Measurements from ENCODE around the gene PALLD. TPM values are rescaled to one million over a fixed set of nuclear protein-coding genes. Genes with fewer than 3 reads are reported as not detected.

Gene PALLD
- total and polyA plus RNA-seq, 2 of the 13 experiments (the other 11 are each of a cell fraction or from before 2014, with no cell fraction given), result 0.50 to 1.5 TPM

DNA sequence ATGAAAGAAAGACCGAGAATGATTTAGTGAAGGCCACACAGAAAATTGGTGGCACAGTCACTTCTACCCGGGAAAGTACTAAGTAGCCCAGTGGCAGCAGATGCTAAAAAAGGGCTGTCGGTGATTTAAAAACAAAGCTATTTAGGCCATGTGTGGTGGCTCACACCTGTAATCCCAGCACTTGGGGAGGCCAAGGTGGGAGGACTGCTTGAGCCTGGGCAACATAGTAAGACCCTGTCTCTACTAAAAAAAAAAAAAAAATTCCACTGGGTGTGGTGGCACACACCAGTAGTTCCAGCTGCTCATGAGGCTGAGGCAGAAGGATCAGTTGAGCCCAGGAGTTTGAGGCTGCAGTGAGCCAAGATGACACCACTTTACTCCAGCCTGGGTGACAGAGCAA is 369.0 kb downstream of the PALLD start:
- Histone ChIP-seq H4K20me1 (ENCODE audit: insufficient read depth, low read length) (no peaks in the 10 kb centered on the region), H3K4me1 (ENCODE audit: insufficient read depth, low read length) (no peaks in the 10 kb centered on the region), H3K36me3 (replicated peaks in 1 of 2; ENCODE audit: control insufficient read depth in 1 of 2, insufficient read depth in 2 of 2, low read length in 2 of 2) (no peaks in the 10 kb centered on the region; a peak in 1 of 5 replicates), H3K4me2 (ENCODE audit: low read depth, low read length) (no peak overlapping the region), H3K9ac (ENCODE audit: insufficient read depth, low read depth, low read length) (no peak overlapping the region), H3K27ac (ENCODE audit: extremely low read length, insufficient read depth, low read length) (no peak overlapping the region), H2AFZ (ENCODE audit: low read length) (no peak overlapping the region), H3K27me3 (ENCODE audit: control insufficient read depth in 1 of 2, insufficient read depth in 2 of 2, low read length in 2 of 2) (no peaks in the 10 kb centered on the region), H3K9me3 (ENCODE audit: low read length) (no peaks in the 10 kb centered on the region), H3K4me3 (replicated peaks in 1 of 3; ENCODE audit: insufficient read depth in 1 of 3, low read depth in 2 of 3, low read length in 3 of 3) (no peak overlapping the region), H3K79me2 (ENCODE audit: insufficient read depth, low read length) (no peaks in the 10 kb centered on the region)
- ChIA-PET CTCF (ENCODE audit: low intra/inter-chr PET ratio, low total read pairs) (no interaction called here), POLR2A (no interaction called here)
- in situ Hi-C loops (cut with HindIII; ENCODE audit: extremely low pct_ligation_motif_present, low pct_unique_long_range_greater_than_20kb), result no loop called here
- no peak for FAIRE-seq
- BruUV-seq (replicated peaks), result no TSS peak
- 96% methylated on average over 3 of the region's 3 CpGs for WGBS (ENCODE audit: low lambda C conversion rate)
- intact Hi-C loops (cut with micrococcal nuclease; ENCODE audit: unreplicated experiment), result no loop called here
- ATAC-seq, result no peak
- no peak for DNase-seq (ENCODE audit: low spot score)
- TF ChIP-seq, protein P1, sequence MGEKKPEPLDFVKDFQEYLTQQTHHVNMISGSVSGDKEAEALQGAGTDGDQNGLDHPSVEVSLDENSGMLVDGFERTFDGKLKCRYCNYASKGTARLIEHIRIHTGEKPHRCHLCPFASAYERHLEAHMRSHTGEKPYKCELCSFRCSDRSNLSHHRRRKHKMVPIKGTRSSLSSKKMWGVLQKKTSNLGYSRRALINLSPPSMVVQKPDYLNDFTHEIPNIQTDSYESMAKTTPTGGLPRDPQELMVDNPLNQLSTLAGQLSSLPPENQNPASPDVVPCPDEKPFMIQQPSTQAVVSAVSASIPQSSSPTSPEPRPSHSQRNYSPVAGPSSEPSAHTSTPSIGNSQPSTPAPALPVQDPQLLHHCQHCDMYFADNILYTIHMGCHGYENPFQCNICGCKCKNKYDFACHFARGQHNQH (CRISPR knock-in tag; IDR thresholded peaks at IDR 0.05), result no peak
- 0 out of 2 replicates have a peak, but pooled peaks have one; percentile 16 for TF ChIP-seq ZNF121 (CRISPR knock-in tag; IDR thresholded peaks at IDR 0.05)
- no peak for TF ChIP-seq CEBPB (IDR thresholded peaks at IDR 0.05; ENCODE audit: borderline replicate concordance, low read depth, low read length)
- no peak for TF ChIP-seq ZNF552 (CRISPR knock-in tag; IDR thresholded peaks at IDR 0.05; ENCODE audit: borderline replicate concordance)

GRCh38 chr4:168866635-168867034 is 369.8 kb downstream of the PALLD start:
- Histone ChIP-seq H2AFZ (ENCODE audit: low read length) (no peak overlapping the region), H3K4me1 (ENCODE audit: insufficient read depth, low read length) (no peaks in the 10 kb centered on the region), H3K27ac (ENCODE audit: extremely low read length, insufficient read depth, low read length) (no peak overlapping the region), H3K4me3 (replicated peaks in 1 of 3; ENCODE audit: insufficient read depth in 1 of 3, low read depth in 2 of 3, low read length in 3 of 3) (no peak overlapping the region), H3K4me2 (ENCODE audit: low read depth, low read length) (no peak overlapping the region), H3K9ac (ENCODE audit: insufficient read depth, low read depth, low read length) (no peak overlapping the region), H3K36me3 (replicated peaks in 1 of 2; ENCODE audit: control insufficient read depth in 1 of 2, insufficient read depth in 2 of 2, low read length in 2 of 2) (no peaks in the 10 kb centered on the region; a peak in 1 of 5 replicates), H3K79me2 (ENCODE audit: insufficient read depth, low read length) (no peaks in the 10 kb centered on the region), H4K20me1 (ENCODE audit: insufficient read depth, low read length) (no peaks in the 10 kb centered on the region), H3K27me3 (ENCODE audit: control insufficient read depth in 1 of 2, insufficient read depth in 2 of 2, low read length in 2 of 2) (no peaks in the 10 kb centered on the region), H3K9me3 (ENCODE audit: low read length) (no peaks in the 10 kb centered on the region)
- POLR2A ChIA-PET, result no interaction called here
- ATAC-seq (no peak), DNase-seq (ENCODE audit: low spot score) (no peak), FAIRE-seq (no peak)
- intact Hi-C loops (cut with micrococcal nuclease; ENCODE audit: unreplicated experiment) (no loop called here), in situ Hi-C loops (cut with HindIII; ENCODE audit: extremely low pct_ligation_motif_present, low pct_unique_long_range_greater_than_20kb) (no loop called here)
- no TSS peak for BruUV-seq (replicated peaks)
- 94% methylated on average over 4 of the region's 4 CpGs for WGBS (ENCODE audit: low lambda C conversion rate)
- CTCF ChIA-PET (ENCODE audit: low intra/inter-chr PET ratio, low total read pairs), result no interaction called here
- TF ChIP-seq XRCC5 (optimal IDR thresholded peaks at IDR 0.05; ENCODE audit: low read length), result no peak
- no peak for TF ChIP-seq ZBTB25 (CRISPR knock-in tag; IDR thresholded peaks at IDR 0.05)
- TF ChIP-seq ZFP36 (IDR thresholded peaks at IDR 0.05; ENCODE audit: borderline replicate concordance, low read depth, low read length, partially characterized antibody), result no peak
- TF ChIP-seq ZNF713 (CRISPR knock-in tag; IDR thresholded peaks at IDR 0.05), result no peak
- TF ChIP-seq, protein P2, sequence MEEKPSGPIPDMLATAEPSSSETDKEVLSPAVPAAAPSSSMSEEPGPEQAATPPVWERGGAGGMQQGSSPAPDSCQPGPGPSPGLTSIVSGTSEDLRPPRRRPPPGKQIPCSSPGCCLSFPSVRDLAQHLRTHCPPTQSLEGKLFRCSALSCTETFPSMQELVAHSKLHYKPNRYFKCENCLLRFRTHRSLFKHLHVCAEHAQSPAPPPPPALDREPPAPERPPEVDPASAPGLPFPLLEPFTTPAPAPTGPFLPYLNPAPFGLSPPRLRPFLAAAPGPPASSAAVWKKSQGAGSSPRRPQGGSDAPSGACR (CRISPR knock-in tag; IDR thresholded peaks at IDR 0.05), result no peak
- TF ChIP-seq ZNF615 (CRISPR knock-in tag; IDR thresholded peaks at IDR 0.05; ENCODE audit: borderline replicate concordance), result no peak
- TF ChIP-seq ZFP36L2 (CRISPR knock-in tag; IDR thresholded peaks at IDR 0.05), result no peak
- TF ChIP-seq AGO1 (IDR thresholded peaks at IDR 0.05; ENCODE audit: low read depth, low read length, poor library complexity, severe bottlenecking), result no peak
- no peak for TF ChIP-seq ZNF34 (CRISPR knock-in tag; IDR thresholded peaks at IDR 0.05; ENCODE audit: borderline replicate concordance)
